HG02678 (cell line): ENCODE results near the gene C1orf159.
A peak's percentile ranks its signal among the peaks of the same experiment; 100 is the strongest.

ENCODE experiments used
- ATAC-seq: cut with Tn5 transposase; IDR thresholded peaks from one replicate; pipeline ENCODE4 v1.9.1; 2021; ENCODE audit warnings: mild to moderate bottlenecking, moderate library complexity; ENCODE audit not compliant: unreplicated experiment

The C1orf159 gene

DNA sequence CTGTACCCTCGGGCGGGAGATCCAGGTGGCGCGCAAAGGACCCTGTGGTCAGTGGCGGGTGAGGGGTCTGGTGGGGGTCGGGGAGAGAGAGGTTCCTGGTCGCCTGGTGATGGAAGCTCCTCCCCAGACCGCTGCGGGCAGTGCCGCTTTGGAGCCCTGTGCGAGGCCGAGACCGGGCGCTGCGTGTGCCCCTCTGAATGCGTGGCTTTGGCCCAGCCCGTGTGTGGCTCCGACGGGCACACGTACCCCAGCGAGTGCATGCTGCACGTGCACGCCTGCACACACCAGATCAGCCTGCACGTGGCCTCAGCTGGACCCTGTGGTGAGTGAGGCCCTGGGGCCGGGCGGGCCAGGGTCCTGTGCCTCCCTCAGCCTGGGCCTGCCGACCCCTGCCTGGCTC lies 72.5 kb downstream of the C1orf159 start:
- ATAC-seq = no peak

- no peak for ATAC-seq
Measured at GRCh38 chr1:1042835-1043234, 73.1 kb downstream of the C1orf159 start.

- ATAC-seq = no peak
Measured at GRCh38 chr1:1041873-1042272, 74.0 kb downstream of the C1orf159 start.

DNA sequence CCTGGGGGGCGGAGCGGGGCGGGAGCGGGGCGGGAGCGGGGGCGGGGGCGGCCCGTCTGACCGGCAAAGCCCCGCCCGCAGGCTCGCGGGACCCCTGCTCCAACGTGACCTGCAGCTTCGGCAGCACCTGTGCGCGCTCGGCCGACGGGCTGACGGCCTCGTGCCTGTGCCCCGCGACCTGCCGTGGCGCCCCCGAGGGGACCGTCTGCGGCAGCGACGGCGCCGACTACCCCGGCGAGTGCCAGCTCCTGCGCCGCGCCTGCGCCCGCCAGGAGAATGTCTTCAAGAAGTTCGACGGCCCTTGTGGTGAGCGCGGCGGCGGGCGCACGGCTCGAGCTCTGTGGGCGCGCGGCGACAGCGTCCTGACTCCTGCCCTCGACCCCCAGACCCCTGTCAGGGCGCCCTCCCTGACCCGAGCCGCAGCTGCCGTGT lies 74.8 kb downstream of the C1orf159 start:
- peak; percentile 15 for ATAC-seq

DNA sequence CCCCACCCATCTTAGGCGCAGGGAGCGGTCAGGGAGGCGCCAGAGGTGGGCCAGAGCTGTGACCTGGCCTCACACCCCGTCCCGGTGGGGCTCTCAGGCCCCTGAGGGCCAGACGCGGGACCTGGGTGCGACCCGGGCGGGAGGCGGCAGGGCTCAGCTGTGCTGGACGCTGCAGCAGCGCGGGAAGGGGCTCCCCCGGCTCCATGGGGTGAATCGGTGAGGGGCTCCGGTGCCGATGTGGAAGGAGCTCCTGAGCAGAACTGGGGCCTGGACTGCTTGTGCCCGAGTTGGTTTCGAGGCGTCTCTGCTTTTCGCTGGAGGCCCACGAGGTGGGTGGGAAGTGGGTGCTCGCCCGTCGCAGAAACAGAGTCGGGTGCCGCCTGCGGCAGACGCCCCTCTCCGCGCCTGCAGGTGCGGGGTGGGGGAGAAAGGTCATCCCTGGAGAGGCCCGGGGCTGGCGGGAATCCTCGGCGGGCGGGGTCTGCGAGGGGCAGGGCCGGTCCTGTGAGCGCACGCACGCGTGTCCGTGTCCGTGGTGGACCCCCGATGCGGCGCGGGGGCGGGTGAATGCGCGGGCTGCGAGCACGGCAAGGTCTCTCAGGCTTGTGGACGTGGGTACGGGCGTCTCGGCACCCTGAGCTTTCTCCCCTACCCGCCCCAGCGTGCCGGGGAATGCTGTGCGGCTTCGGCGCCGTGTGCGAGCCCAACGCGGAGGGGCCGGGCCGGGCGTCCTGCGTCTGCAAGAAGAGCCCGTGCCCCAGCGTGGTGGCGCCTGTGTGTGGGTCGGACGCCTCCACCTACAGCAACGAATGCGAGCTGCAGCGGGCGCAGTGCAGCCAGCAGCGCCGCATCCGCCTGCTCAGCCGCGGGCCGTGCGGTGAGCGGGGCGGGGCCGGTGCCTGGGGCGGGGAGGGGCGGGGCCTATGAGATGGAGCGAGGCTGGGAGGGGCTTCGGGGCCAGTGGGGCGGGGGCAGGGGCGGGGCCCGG lies 75.6 kb downstream of the C1orf159 start:
- ATAC-seq = peak; percentile 60

- no peak for ATAC-seq
Measured at GRCh38 chr1:1039145-1039910, 76.6 kb downstream of the C1orf159 start.

- peak; percentile 47 for ATAC-seq
Measured at GRCh38 chr1:1038694-1039093, 77.2 kb downstream of the C1orf159 start.

- ATAC-seq = no peak
Measured at GRCh38 chr1:1037366-1038327, 78.2 kb downstream of the C1orf159 start.

DNA sequence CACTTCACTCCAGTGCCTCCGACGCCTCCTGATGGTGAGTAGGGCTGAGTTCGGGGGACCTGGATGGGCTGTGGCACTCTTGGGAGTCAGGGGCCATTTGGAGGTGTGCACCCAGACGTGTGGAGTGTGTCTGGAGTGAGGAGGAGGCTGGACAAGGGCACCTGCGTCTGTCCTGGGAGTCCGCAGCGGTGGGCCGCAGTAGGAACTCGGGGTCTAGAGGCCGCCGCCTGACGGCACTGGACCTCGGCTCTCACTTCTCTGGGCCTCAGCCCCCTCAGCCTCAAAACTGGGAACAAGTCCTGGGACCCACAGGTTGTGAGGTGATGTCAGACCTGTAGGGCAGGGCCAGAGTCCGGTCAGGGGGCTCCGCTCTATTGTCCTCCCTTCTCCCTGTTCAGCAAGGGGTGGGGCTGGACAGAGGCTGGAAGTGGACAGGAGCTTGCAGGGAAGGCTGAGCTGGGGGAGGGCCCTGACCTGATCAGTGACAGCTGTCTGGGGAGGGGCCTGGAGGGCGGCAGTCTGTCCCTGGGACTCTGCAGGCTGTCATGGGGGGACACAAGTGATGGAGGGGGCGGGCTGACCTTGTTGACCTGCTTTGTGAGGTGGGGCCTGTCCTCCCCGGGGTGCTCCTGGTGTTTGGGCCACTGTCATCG lies 80.5 kb downstream of the C1orf159 start:
- ATAC-seq = no peak

GRCh38 chr1:1034439-1034781 lies 81.5 kb downstream of the C1orf159 start:
- ATAC-seq = no peak

DNA sequence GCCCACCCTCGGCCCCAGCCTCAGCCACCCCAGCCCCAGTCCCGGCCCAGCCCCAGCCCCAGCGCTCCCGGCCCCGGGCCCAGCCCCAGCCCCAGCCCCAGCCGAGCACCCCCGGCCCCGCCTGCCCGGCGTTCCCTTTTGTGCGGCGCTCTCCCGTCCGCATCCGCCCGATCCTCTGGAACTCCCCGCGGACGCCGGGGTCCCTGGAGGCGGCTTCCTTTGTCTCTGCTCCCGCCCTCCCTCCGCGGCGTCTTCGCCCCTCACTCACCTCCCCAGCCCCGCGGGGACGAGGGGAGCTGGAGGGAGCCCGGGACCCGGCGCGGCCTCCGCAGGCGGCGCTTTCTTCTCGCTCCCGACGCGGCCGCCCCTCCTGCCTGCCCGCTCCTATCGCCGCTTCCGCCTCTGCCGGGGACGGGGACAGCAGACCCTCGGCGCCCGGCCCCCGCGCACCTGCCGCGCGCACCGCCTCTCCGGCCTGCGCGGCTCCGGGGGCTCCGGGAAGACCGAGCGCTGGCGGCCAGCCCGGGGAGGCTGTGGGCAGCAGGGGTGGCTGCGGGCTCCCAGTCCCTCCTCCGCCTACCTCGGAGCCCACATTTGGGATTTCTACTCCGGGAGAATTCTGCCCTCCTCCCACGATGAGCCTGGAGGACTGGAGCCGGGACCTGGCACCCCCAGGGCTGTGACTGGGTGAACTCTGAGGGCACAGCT lies 82.0 kb downstream of the C1orf159 start:
- ATAC-seq = no peak

- peak; percentile 85 for ATAC-seq
Measured at GRCh38 chr1:1033009-1033587, 82.8 kb downstream of the C1orf159 start.

GRCh38 chr1:1032424-1032823 lies 83.5 kb downstream of the C1orf159 start:
- ATAC-seq = peak; percentile 5
